Endodermal cell (in vitro differentiated cells): ENCODE measurements around the gene ZNF648. TPM values are rescaled to one million over a fixed set of nuclear protein-coding genes. Genes with fewer than 3 reads are reported as not detected.

Experiments
- DNase-seq: peaks from one replicate; pipeline ENCODE4 v3.0.0-alpha.2; 2017
- H3K27ac ChIP-seq: 2 replicates; pipeline ENCODE4 v1.5.1; 2013; ENCODE audit warnings: mild to moderate bottlenecking, low read depth, low read length, moderate library complexity
- H3K27me3 ChIP-seq: 2 replicates; pipeline ENCODE4 v1.6.1; 2013; ENCODE audit warnings: mild to moderate bottlenecking, low read length, moderate library complexity; ENCODE audit not compliant: insufficient read depth, control insufficient read depth, poor library complexity, severe bottlenecking
- H3K36me3 ChIP-seq: 2 replicates; pipeline ENCODE4 v1.7.0; 2013; ENCODE audit warnings: mild to moderate bottlenecking, low read length, moderate library complexity; ENCODE audit not compliant: control insufficient read depth, insufficient read depth
- H3K4me1 ChIP-seq: one replicate; pipeline ENCODE4 v1.7.0; 2013; ENCODE audit warnings: low read length; ENCODE audit not compliant: control insufficient read depth, insufficient read depth
- H3K4me3 ChIP-seq: 2 replicates; pipeline ENCODE4 v1.5.1; 2013; ENCODE audit warnings: mild to moderate bottlenecking, low read length, moderate library complexity
- H3K9ac ChIP-seq: 2 replicates; pipeline ENCODE4 v1.6.1; 2013; ENCODE audit warnings: mild to moderate bottlenecking, low read length, moderate library complexity; ENCODE audit not compliant: poor library complexity, severe bottlenecking; ENCODE audit errors: extremely low read depth
- H3K9me3 ChIP-seq: 2 replicates; pipeline ENCODE4 v1.6.1; 2013; ENCODE audit warnings: mild to moderate bottlenecking, low read length, moderate library complexity; ENCODE audit not compliant: control insufficient read depth
- H3K27ac Mint-ChIP-seq: 2 replicates; pipeline ENCODE4 v1.8.0; 2020; ENCODE audit warnings: mixed read lengths
- H3K27me3 Mint-ChIP-seq: 2 replicates; pipeline ENCODE4 v1.8.0; 2021; ENCODE audit warnings: mild to moderate bottlenecking, mixed read lengths; ENCODE audit not compliant: insufficient read depth
- H3K36me3 Mint-ChIP-seq: 2 replicates; pipeline ENCODE4 v1.8.0; 2020; ENCODE audit warnings: low read depth, mixed read lengths
- H3K4me1 Mint-ChIP-seq: 2 replicates; pipeline ENCODE4 v1.8.0; 2020; ENCODE audit warnings: mixed read lengths
- H3K4me3 Mint-ChIP-seq: 2 replicates; pipeline ENCODE4 v1.8.0; 2020; ENCODE audit warnings: mild to moderate bottlenecking, moderate library complexity, mixed read lengths
- H3K9me3 Mint-ChIP-seq: 2 replicates; pipeline ENCODE4 v1.8.0; 2020; ENCODE audit warnings: mild to moderate bottlenecking, mixed read lengths
- CTCF ChIP-seq: fragments of 200-600 bp; sonication (generic); conservative IDR thresholded peaks from 2 replicates; pipeline ENCODE4 v1.5.0; 2021; ENCODE audit warnings: antibody characterized with exemption, mild to moderate bottlenecking
- WGBS, 2 experiments: methylation state at CpG; one replicate each; pipeline versions ENCODE4 v1.1.5 to v1.1.7; 2013; ENCODE audit warnings: missing lambda C conversion rate in 2 of 2, mixed read lengths in 1 of 2; ENCODE audit not compliant: insufficient coverage in 1 of 2, insufficient read length in 1 of 2; 5-methylcytosine and 5-hydroxymethylcytosine counted together
- total RNA-seq, 2 donors: library from RNA; stranded (reverse); fragmentation: NEBNext Ultra II Directional in 1 of 2; extraction: Animal tissue kit (Norgen Biotek cat#: 25700) in 1 of 2; gene quantifications; 2 replicates in 1 of 2; 3 replicates in 1 of 2; pipeline ENCODE4 v1.2.1, GENCODE V29; 2021

ZNF648 gene
- total RNA-seq, 2 donors from 2014 or later, result 0.29 TPM; not detected in 1

- no peak overlapping the region for H3K4me3 Mint-ChIP-seq
These were observed 7.5 kb upstream of the ZNF648 start for GRCh38 chr1:182069028-182069466.

DNA sequence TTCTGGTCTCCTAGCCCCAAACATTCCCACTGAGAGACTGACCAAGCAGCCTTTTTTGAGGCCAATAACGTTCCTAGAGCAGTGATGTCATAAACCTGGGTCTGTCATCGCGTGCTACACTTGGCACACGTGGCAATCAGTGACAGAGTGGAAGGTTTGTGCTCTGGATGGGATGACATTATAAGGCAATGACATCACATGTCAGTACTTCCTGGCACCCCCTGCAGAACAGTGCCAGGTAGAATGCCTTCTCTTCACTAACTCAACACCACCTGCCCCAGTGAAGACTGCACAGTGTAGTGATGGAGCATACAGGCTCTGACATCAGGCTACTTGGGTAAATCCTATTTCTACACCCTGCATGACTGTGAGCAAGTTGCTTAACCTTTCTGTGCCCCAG, 5.4 kb upstream of the ZNF648 start:
- TF ChIP-seq CTCF, result no peak
- Mint-ChIP-seq H3K27me3 (peaks cover 28% of the 10 kb centered on the region), H3K36me3 (no peaks in the 10 kb centered on the region), H3K4me3 (no peak overlapping the region), H3K9me3 (peaks cover 4% of the 10 kb centered on the region), H3K27ac (no peak overlapping the region), H3K4me1 (no peaks in the 10 kb centered on the region)
- no peak for DNase-seq
- WGBS, 2 experiments, result 86 to 89% methylated on average over 4 of the region's 4 CpGs
- H3K27ac ChIP-seq, result no peak overlapping the region
- H3K4me1 ChIP-seq, result no peaks in the 10 kb centered on the region
- H3K36me3 ChIP-seq, result no peaks in the 10 kb centered on the region
- peaks cover 22% of the 10 kb centered on the region for H3K27me3 ChIP-seq
- H3K9me3 ChIP-seq, result no peaks in the 10 kb centered on the region
- H3K9ac ChIP-seq, result no peak overlapping the region
- H3K4me3 ChIP-seq, result no peak overlapping the region

More at GRCh38 chr1:182069028-182069466, 7.5 kb upstream of the ZNF648 start:
- no peak overlapping the region for H3K4me3 ChIP-seq
- H3K27me3 ChIP-seq, result peaks cover 40% of the 10 kb centered on the region
- 5 to 18% methylated on average over 4 to 12 of the region's 12 CpGs for WGBS, 2 experiments
- H3K9ac ChIP-seq, result no peak overlapping the region
- no peak overlapping the region for H3K27ac Mint-ChIP-seq
- no peaks in the 10 kb centered on the region for H3K36me3 Mint-ChIP-seq
- H3K9me3 ChIP-seq, result no peaks in the 10 kb centered on the region
- no peaks in the 10 kb centered on the region for H3K36me3 ChIP-seq
- DNase-seq, result peak; percentile 96
- H3K4me1 Mint-ChIP-seq, result no peaks in the 10 kb centered on the region
- peak; percentile 86 for TF ChIP-seq CTCF
- peaks cover 22% of the 10 kb centered on the region for H3K27me3 Mint-ChIP-seq
- no peak overlapping the region for H3K27ac ChIP-seq
- no peaks in the 10 kb centered on the region for H3K4me1 ChIP-seq
- no peaks in the 10 kb centered on the region for H3K9me3 Mint-ChIP-seq

DNA sequence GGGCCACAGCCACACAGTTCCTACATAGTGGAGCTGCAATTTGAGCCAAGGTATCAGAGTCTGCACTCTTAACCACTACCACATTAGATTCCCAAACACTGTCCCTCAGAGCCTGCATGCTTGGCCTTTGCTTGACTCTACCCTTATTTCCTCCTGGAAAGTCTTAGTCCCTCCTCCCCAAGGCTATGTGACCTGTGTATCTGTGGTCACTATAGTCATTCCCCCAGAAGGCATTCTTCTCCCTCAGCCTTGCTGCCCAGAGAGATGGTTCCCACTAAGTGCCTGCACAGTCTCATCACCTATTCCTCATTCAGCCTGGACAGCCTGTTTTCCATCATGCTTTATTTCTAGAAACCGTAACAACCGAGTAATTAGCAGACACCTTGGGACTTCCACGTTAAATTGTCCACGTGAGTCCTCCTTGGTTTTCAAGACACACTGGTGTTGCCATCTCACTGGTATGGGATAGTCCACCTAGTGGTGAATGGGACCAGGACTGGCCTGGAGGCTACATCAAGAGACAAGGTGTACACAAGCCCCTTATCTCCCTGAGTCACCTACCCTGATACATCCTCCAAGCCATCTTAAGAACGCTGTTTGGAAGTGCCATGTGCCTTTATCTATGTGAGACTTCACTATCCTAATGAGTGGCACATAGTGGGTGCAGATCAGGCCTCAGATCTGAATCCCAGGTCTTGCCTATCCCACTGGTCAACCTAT, 3.8 kb upstream of the ZNF648 start:
- peaks cover 4% of the 10 kb centered on the region for H3K9me3 Mint-ChIP-seq
- Histone ChIP-seq H3K4me1 (no peaks in the 10 kb centered on the region), H3K9ac (no peak overlapping the region), H3K27ac (no peak overlapping the region), H3K4me3 (no peak overlapping the region), H3K9me3 (no peaks in the 10 kb centered on the region), H3K36me3 (no peaks in the 10 kb centered on the region), H3K27me3 (peaks cover 12% of the 10 kb centered on the region)
- H3K27ac Mint-ChIP-seq, result no peak overlapping the region
- no peaks in the 10 kb centered on the region for H3K36me3 Mint-ChIP-seq
- H3K4me1 Mint-ChIP-seq, result peaks cover 6% of the 10 kb centered on the region
- WGBS, 2 experiments, result 93 to 100% methylated on average over 2 to 5 of the region's 5 CpGs
- DNase-seq, result no peak
- no peak overlapping the region for H3K4me3 Mint-ChIP-seq
- H3K27me3 Mint-ChIP-seq, result peaks cover 38% of the 10 kb centered on the region
- TF ChIP-seq CTCF, result peak; percentile 57
